DMS79 (cell line): ENCODE data around the gene ANP32A.

Experiments
- DNase-seq: peaks from one replicate; lab custom pipeline; 2025; lab: John Stamatoyannopoulos, UW

The ANP32A gene

GRCh38 chr15:68743256-68743655 is 77.4 kb downstream of the ANP32A start:
- no peak for DNase-seq

- no peak for DNase-seq
Observed at GRCh38 chr15:68739390-68740080, 81.2 kb downstream of the ANP32A start.

GRCh38 chr15:68735610-68736009 is 85.1 kb downstream of the ANP32A start:
- no peak for DNase-seq

DNA sequence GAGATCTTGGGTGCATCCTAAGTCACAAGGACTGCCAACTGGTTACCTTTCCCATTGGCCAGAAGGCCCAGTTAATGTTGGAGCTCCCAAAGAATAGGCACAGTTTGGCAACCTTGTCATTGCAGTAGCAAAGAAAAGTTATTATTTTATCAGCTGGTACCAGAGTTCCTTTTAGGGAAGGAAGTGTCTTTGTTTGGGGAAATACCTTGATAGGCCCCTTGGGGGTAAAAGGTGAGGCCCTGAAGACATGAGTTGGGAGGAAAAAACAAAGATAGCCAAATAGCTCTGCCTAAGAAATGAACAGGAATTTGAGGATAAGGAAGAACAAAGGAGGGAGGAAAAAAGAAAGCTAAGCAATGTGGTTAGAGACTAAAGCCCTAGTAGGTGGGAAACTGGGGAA is 85.8 kb downstream of the ANP32A start:
- no peak for DNase-seq

GRCh38 chr15:68734352-68734751 is 86.3 kb downstream of the ANP32A start:
- DNase-seq, result no peak

DNA sequence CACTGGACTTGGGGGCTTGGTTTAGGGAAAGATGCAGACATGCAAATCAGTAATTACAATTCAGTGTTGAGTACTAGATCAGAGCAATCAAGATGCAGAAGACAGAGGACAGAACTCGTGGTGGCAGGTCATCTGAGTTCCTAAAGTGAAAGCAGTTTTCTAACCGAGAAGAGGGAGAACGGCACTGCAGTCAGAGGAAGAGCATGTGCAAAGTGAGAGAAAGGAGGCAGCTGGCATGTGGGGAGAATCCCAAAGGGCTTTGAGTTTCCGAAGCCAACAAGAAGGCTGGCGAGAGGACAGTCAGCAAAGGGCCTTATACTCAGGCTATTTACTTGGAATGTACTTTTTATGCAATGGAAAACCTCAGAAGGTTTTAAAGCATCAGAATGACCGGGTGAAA is 87.0 kb downstream of the ANP32A start:
- no peak for DNase-seq

- DNase-seq, result no peak
Observed at GRCh38 chr15:68732451-68732850, 88.2 kb downstream of the ANP32A start.

GRCh38 chr15:68730976-68731897 is 89.5 kb downstream of the ANP32A start:
- no peak for DNase-seq

DNA sequence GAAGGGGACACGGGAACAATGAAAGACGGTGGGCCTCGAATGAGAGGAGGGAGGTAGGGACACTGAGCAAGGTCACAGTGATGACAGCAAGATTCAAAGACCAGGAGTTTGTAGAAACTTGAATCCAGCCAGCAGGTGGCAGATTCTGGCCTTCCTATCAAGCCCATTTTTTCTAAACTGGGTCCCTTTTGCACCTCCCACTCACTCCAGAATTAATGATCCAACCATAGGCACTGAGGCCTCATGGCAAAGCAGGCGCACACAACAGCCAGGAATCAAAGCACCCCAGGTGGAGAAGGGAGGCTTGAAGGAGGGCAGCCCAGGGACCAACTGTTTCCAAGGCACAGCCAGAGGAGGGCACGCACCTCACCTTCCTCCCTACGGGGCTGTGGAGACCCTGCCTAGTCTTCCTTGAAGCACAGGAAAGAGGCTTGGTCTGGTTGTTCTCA is 90.2 kb downstream of the ANP32A start:
- no peak for DNase-seq

DNA sequence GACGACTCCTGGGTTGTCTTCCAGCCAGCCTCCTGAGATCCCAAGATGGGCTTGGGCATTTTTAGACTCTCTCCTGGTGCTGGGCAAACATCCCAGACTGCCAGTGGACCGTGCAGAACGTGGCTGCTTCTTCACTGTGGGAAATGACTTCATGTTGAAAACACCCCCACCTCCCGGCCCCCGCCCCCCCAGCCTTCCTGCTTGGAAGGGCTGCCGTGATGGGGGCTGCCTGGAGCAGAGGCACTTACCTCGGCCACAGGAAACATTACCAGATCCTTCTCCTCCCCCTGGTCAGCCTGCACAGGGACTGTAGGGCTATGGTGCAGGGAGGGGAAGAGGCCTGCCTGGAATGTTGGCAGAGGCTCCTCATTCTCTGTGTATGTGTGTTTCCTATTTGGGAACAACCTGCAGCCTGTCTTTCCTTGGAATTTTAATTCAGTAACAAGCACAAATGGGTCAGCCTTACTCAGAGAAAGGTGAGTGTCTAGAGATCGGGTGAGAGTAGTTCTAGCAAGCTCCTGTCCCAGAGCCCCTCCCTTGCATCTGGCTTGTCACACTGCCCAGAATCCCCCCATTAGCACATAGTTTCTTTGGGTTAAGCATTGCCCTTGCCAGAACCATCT is 90.8 kb downstream of the ANP32A start:
- no peak for DNase-seq
